Stomach (tissue), 4 donors: ENCODE data around the gene TMEM191C.
"Not testable (repeated sequence)": the region's sequence is repeated elsewhere in the genome, so short reads cannot be mapped to it uniquely, and the experiment has no call there.

Experiments used
- POLR2A ChIP-seq, 4 donors: fragments of 450-650 bp; IDR thresholded peaks; one replicate each; pipeline ENCODE4 v1.6.1; 2016; ENCODE audit warnings: antibody characterized with exemption in 4 of 4, control low read depth in 2 of 4, mild to moderate bottlenecking in 1 of 4, moderate library complexity in 1 of 4
- POLR2AphosphoS5 ChIP-seq, 3 donors: sonication (generic); formaldehyde crosslinking; IDR thresholded peaks; one replicate each; pipeline ENCODE4 v1.6.1; 2016; ENCODE audit warnings: antibody characterized with exemption in 3 of 3
- TF ChIP-seq, protein P1 (sequence below), 7 experiments: fragments of 450-650 bp in 4 of 7; fragments of 200-600 bp in 3 of 7; sonication (generic) in 3 of 7; IDR thresholded peaks; one replicate each; pipeline ENCODE4 v1.5.1; 2016 to 2019; ENCODE audit warnings: antibody characterized with exemption in 7 of 7, control low read depth in 2 of 7, mild to moderate bottlenecking in 1 of 7

DNA sequence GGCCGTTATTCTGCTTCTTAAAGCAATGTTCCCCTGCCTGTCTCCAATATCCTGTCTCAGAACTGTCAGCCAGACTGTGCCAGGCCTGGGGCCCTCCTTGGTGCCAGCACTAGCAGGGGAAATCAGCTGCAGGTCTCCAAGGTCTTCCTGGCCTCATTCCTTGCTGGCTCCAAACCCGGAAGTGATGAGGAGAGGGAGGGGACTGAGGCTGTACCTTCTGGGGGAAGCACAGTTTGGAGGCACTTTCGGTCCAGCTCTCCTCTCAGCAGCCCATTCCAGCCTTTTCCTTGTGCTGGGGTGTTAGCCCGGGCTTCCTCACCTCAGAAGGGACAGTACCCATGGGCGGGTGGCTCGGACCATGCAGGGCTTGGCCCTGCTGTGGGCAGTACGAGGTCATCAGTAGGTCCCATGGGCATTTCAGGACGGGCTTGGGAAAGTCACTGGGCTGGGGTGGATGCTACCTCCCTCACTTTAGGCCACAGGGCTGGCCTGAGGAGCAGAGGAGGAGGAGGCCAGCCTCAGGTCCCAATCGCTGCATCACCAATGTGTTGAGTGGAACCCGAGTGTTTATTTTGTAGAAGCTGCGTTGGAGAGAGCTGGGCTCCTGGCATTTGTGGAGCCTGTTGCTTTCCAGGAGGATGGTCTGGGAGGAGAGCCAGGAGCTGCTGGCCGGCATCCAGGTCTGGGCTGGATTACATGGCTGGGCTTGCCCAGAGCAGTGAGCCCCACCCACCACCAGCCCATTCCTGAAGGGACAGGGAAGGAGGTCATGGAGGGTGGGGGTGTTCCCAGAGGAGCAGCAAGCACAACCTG is 31.0 kb upstream of the TMEM191C start:
- TF ChIP-seq POLR2AphosphoS5, POLR2A (IDR thresholded peaks at IDR 0.05): not testable (repeated sequence)
- TF ChIP-seq, protein P1, sequence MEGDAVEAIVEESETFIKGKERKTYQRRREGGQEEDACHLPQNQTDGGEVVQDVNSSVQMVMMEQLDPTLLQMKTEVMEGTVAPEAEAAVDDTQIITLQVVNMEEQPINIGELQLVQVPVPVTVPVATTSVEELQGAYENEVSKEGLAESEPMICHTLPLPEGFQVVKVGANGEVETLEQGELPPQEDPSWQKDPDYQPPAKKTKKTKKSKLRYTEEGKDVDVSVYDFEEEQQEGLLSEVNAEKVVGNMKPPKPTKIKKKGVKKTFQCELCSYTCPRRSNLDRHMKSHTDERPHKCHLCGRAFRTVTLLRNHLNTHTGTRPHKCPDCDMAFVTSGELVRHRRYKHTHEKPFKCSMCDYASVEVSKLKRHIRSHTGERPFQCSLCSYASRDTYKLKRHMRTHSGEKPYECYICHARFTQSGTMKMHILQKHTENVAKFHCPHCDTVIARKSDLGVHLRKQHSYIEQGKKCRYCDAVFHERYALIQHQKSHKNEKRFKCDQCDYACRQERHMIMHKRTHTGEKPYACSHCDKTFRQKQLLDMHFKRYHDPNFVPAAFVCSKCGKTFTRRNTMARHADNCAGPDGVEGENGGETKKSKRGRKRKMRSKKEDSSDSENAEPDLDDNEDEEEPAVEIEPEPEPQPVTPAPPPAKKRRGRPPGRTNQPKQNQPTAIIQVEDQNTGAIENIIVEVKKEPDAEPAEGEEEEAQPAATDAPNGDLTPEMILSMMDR (IDR thresholded peaks at IDR 0.05), result not testable (repeated sequence)
